GM23248 (cell line): ENCODE results near the gene PLD5. TPM values are rescaled to one million over a fixed set of nuclear protein-coding genes. Genes with fewer than 3 reads are reported as not detected.
"Not testable (repeated sequence)": the region's sequence is repeated elsewhere in the genome, so short reads cannot be mapped to it uniquely, and the experiment has no call there.

ENCODE experiments used
- DNase-seq: peaks from one replicate; pipeline ENCODE4 v3.0.0-alpha.2; 2015
- H2AFZ ChIP-seq: fragments of 200-600 bp; sonication (generic); 2 replicates; pipeline ENCODE4 v1.6.1; 2016; ENCODE audit warnings: antibody characterized with exemption
- H3F3A ChIP-seq: fragments of 200-600 bp; sonication (generic); 2 replicates; pipeline ENCODE4 v1.6.1; 2016; ENCODE audit warnings: mild to moderate bottlenecking, antibody characterized with exemption, mixed run types; ENCODE audit not compliant: insufficient read depth
- H3K27ac ChIP-seq: fragments of 200-600 bp; sonication (generic); 2 replicates; pipeline ENCODE4 v1.5.1; 2016; ENCODE audit warnings: mild to moderate bottlenecking
- H3K27me3 ChIP-seq: fragments of 200-600 bp; sonication (generic); replicated peaks from 2 replicates; pipeline ENCODE4 v1.6.1; 2016; ENCODE audit warnings: mild to moderate bottlenecking; ENCODE audit not compliant: insufficient read depth
- H3K36me3 ChIP-seq: fragments of 200-600 bp; sonication (generic); 2 replicates; pipeline ENCODE4 v1.6.1; 2016; ENCODE audit warnings: low read depth, mild to moderate bottlenecking
- H3K4me1 ChIP-seq: fragments of 200-600 bp; sonication (generic); 2 replicates; pipeline ENCODE4 v1.6.1; 2016; ENCODE audit warnings: mild to moderate bottlenecking; ENCODE audit not compliant: insufficient read depth
- H3K4me2 ChIP-seq: fragments of 200-600 bp; sonication (generic); one replicate; pipeline ENCODE4 v1.6.1; 2016; ENCODE audit warnings: mild to moderate bottlenecking; ENCODE audit not compliant: unreplicated experiment
- H3K4me3 ChIP-seq: fragments of 200-600 bp; sonication (generic); 2 replicates; pipeline ENCODE4 v1.5.1; 2016; ENCODE audit warnings: mild to moderate bottlenecking
- H3K79me2 ChIP-seq: fragments of 200-600 bp; sonication (generic); 2 replicates; pipeline ENCODE4 v1.6.1; 2016; ENCODE audit warnings: mild to moderate bottlenecking; ENCODE audit not compliant: insufficient read depth
- H3K9ac ChIP-seq: fragments of 200-600 bp; sonication (generic); 2 replicates; pipeline ENCODE4 v1.6.1; 2016; ENCODE audit warnings: mild to moderate bottlenecking
- H3K9me2 ChIP-seq: fragments of 200-600 bp; sonication (generic); 2 replicates; pipeline ENCODE4 v1.6.1; 2016; ENCODE audit warnings: mixed run types, mild to moderate bottlenecking, moderate library complexity; ENCODE audit not compliant: insufficient read depth
- H3K9me3 ChIP-seq: fragments of 200-600 bp; sonication (generic); one replicate; pipeline ENCODE4 v1.6.1; 2017; ENCODE audit warnings: low read depth
- H4K20me1 ChIP-seq: fragments of 200-600 bp; sonication (generic); 2 replicates; pipeline ENCODE4 v1.6.0; 2016; ENCODE audit not compliant: insufficient read depth
- EZH2 ChIP-seq: fragments of 200-600 bp; sonication (generic); IDR thresholded peaks from 2 replicates; pipeline ENCODE4 v1.6.1; 2018; ENCODE audit warnings: antibody characterized with exemption, mild to moderate bottlenecking; ENCODE audit not compliant: insufficient read depth, poor library complexity, severe bottlenecking
- EZH2phosphoT487 ChIP-seq: fragments of 200-600 bp; sonication (generic); IDR thresholded peaks from 2 replicates; pipeline ENCODE4 v1.6.1; 2018; ENCODE audit warnings: antibody characterized with exemption, moderate library complexity, mild to moderate bottlenecking, low read depth; ENCODE audit not compliant: insufficient read depth
- WGBS, 2 experiments: methylation state at CpG; one replicate each; pipeline ENCODE4 v1.1.6; 2015 to 2017; ENCODE audit warnings: low lambda C conversion rate in 2 of 2, low coverage in 1 of 2; ENCODE audit errors: missing lambda C conversion rate in 2 of 2; 5-methylcytosine and 5-hydroxymethylcytosine counted together
- in situ Hi-C: fragments of 300-500 bp; cut with MboI; formaldehyde crosslinking; loops from 2 replicates; pipeline ENCODE4 v1.15.0; 2020
- polyA plus RNA-seq: library from polyadenylated mRNA; unstranded; fragments of >200 nt; fragmentation: Nextera tagmentation; extraction: Ambion mirVana; gene quantifications from 2 replicates; pipeline ENCODE4 v1.2.1, GENCODE V29; 2016
- total RNA-seq: library from RNA; depleted of rRNA; stranded (reverse); fragments of >200 nt; shearing (Covaris generic); gene quantifications from 2 replicates; pipeline ENCODE4 v1.2.3, GENCODE V29; 2014

PLD5 gene
- total and polyA plus RNA-seq, 2 experiments from 2014 or later, result 0.14 TPM; not detected in 1

DNA sequence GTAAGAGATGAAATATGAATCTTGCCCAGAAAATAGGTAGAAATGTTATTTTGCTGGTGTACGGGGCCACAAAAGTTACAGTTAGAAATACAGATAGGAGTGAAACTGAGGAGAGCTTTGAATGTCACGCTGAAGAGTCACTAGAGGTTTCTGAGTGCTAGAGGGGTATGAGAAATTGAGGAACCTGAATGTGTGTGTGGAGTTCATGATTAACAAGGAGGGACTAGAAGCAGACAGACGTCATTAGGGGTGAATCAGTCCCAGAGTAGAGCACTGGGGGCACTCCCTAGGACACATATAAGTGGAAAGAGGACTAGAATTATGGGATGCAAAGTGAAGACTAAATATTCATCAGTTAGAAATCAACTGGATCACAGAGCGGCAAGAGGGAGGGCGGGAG lies 336.7 kb downstream of the PLD5 start:
- H3K27me3 ChIP-seq, result no peaks in the 10 kb centered on the region
- H3F3A ChIP-seq, result no peaks in the 10 kb centered on the region
- no peaks in the 10 kb centered on the region for H3K9me2 ChIP-seq
- no peaks in the 10 kb centered on the region for H4K20me1 ChIP-seq
- no peak overlapping the region for H3K9ac ChIP-seq
- TF ChIP-seq EZH2phosphoT487 (no peak), EZH2 (no peak)
- WGBS, 2 experiments, result 39 to 40% methylated on average over 5 of the region's 5 CpGs
- H2AFZ ChIP-seq, result no peak overlapping the region
- H3K4me2 ChIP-seq, result no peak overlapping the region
- H3K9me3 ChIP-seq, result no peaks in the 10 kb centered on the region
- H3K27ac ChIP-seq, result no peak overlapping the region
- in situ Hi-C loops, result no loop called here
- no peak for DNase-seq
- no peak overlapping the region for H3K4me3 ChIP-seq
- H3K36me3 ChIP-seq, result no peaks in the 10 kb centered on the region
- no peaks in the 10 kb centered on the region for H3K4me1 ChIP-seq
- no peaks in the 10 kb centered on the region for H3K79me2 ChIP-seq

DNA sequence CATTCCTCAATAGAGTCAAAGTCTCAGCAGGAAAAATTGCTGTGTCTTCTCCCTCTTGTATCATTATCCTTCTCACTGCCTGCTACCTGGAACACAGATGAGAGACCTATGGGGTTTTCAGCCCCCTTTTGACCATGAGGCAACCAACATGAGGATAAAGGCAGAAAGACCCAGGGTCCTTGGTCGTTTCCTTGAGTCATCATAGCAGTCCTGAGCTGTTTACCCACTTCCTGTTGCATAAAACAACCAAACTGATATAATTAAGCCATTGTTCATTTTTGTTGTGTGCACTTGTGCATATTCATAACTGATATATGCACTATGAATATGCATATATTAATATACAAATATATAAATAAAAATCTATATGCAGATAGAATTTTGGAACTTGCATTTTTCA lies 337.3 kb downstream of the PLD5 start:
- H3K9me3 ChIP-seq, result no peaks in the 10 kb centered on the region
- no peak overlapping the region for H3K4me2 ChIP-seq
- no peak overlapping the region for H3K9ac ChIP-seq
- no peaks in the 10 kb centered on the region for H3K36me3 ChIP-seq
- 0% methylated on average over 1 of the region's 1 CpG for WGBS, 2 experiments
- no peaks in the 10 kb centered on the region for H3F3A ChIP-seq
- DNase-seq, result no peak
- H3K9me2 ChIP-seq, result no peaks in the 10 kb centered on the region
- H2AFZ ChIP-seq, result no peak overlapping the region
- H3K4me1 ChIP-seq, result no peaks in the 10 kb centered on the region
- no peaks in the 10 kb centered on the region for H3K79me2 ChIP-seq
- H3K4me3 ChIP-seq, result no peak overlapping the region
- in situ Hi-C loops, result no loop called here
- no peak overlapping the region for H3K27ac ChIP-seq
- H4K20me1 ChIP-seq, result no peaks in the 10 kb centered on the region
- H3K27me3 ChIP-seq, result no peaks in the 10 kb centered on the region
- no peak for TF ChIP-seq EZH2

DNA sequence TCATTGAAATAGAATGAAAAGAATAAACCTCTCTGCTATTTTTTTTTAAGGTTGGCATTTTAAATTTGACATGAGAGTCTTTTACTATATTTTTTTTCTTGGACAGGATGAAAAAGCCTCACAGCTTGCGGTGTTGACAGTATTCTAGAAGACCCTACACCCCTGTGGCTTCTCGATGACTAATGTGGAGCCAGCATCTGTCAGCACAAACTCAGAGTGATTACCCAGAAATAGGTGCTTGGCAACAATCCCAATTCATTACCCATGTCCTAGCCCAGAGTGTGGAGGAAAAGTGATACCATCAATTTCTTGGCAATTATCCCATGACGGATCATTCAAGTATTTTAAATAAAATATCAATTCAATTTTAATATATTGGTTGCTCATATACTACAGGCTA lies 338.8 kb downstream of the PLD5 start:
- Histone ChIP-seq H3K36me3 (no peaks in the 10 kb centered on the region), H3K9me2 (no peaks in the 10 kb centered on the region), H3K9ac (no peak overlapping the region), H3K4me3 (no peak overlapping the region), H3K79me2 (no peaks in the 10 kb centered on the region), H3K9me3 (no peaks in the 10 kb centered on the region), H3K27me3 (no peaks in the 10 kb centered on the region), H3K4me2 (no peak overlapping the region), H3K4me1 (no peaks in the 10 kb centered on the region), H2AFZ (no peak overlapping the region), H3K27ac (no peak overlapping the region), H3F3A (no peaks in the 10 kb centered on the region), H4K20me1 (no peaks in the 10 kb centered on the region)
- in situ Hi-C loops, result no loop called here
- TF ChIP-seq EZH2phosphoT487 (no peak), EZH2 (no peak)
- DNase-seq, result no peak
- 35 to 41% methylated on average over 3 of the region's 3 CpGs for WGBS, 2 experiments

DNA sequence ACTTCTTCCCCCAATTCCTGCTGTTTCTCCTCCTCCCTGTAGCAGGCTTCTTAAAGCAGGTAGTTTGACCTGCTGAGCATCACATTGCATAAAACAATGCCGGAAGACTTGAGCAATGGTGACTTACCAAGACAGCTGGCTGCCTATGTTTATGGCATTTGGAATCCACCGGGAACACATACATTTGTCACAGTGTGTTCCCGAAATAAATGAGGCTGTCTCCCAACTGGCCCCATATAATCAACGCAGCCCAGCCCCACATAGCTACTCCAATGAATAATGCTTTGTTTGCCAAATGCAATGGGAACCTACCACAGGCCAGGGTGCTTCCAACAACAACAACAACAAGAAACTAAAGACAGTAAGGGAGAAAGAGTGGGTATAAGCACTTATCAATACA lies 339.5 kb downstream of the PLD5 start:
- no peak for TF ChIP-seq EZH2
- no peak for TF ChIP-seq EZH2phosphoT487
- no peaks in the 10 kb centered on the region for H3K36me3 ChIP-seq
- WGBS, 2 experiments, result 56 to 58% methylated on average over 4 of the region's 4 CpGs
- no peaks in the 10 kb centered on the region for H3F3A ChIP-seq
- in situ Hi-C loops, result no loop called here
- no peak overlapping the region for H3K27ac ChIP-seq
- no peaks in the 10 kb centered on the region for H3K27me3 ChIP-seq
- no peak overlapping the region for H3K4me3 ChIP-seq
- H3K79me2 ChIP-seq, result no peaks in the 10 kb centered on the region
- no peak overlapping the region for H3K9ac ChIP-seq
- no peaks in the 10 kb centered on the region for H3K4me1 ChIP-seq
- no peaks in the 10 kb centered on the region for H4K20me1 ChIP-seq
- no peak overlapping the region for H2AFZ ChIP-seq
- DNase-seq, result no peak
- H3K9me3 ChIP-seq, result no peaks in the 10 kb centered on the region
- H3K9me2 ChIP-seq, result no peaks in the 10 kb centered on the region
- H3K4me2 ChIP-seq, result no peak overlapping the region

DNA sequence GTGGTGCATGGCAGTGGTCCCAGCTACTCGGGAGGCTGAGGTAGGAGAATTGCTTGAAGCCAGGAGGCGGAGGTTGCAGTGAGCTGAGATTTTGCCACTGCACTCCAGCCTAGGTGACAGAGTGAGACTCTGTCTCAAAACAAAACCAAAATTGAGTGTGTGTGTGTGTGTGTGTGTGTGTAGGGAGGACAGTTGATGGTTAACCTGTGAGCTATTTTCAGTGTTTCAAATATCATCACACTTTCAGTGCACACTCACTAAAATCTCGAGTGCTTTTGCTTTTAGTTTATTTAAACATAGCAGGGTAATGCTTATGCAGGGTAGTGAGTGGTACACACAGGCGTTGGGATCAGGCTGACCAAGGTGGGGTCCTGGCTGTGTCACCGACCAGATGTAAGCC lies 344.7 kb downstream of the PLD5 start:
- H2AFZ ChIP-seq, H3K9me3 ChIP-seq, H4K20me1 ChIP-seq, H3K9me2 ChIP-seq, DNase-seq, H3K79me2 ChIP-seq, H3K27me3 ChIP-seq, in situ Hi-C loops, H3K4me2 ChIP-seq, H3K27ac ChIP-seq, H3F3A ChIP-seq, H3K36me3 ChIP-seq, H3K9ac ChIP-seq, H3K4me3 ChIP-seq, H3K4me1 ChIP-seq: not testable (repeated sequence)
- 22 to 26% methylated on average over 5 of the region's 5 CpGs for WGBS, 2 experiments
